HepG2 (cell line): ENCODE measurements around the gene GPX1. TPM values are rescaled to one million over a fixed set of nuclear protein-coding genes. Genes with fewer than 3 reads are reported as not detected.
A peak's percentile ranks its signal among the peaks of the same experiment; 100 is the strongest.

Experiments
- EEA1 ChIP-seq: sonication (generic); formaldehyde crosslinking; IDR thresholded peaks from 2 replicates; pipeline ENCODE4 v1.5.1; 2020; ENCODE audit warnings: mild to moderate bottlenecking, missing genetic modification reagents, borderline replicate concordance
- GLI4 ChIP-seq: sonication (generic); formaldehyde crosslinking; IDR thresholded peaks from 2 replicates; pipeline ENCODE4 v1.5.1; 2020; ENCODE audit warnings: missing genetic modification reagents, mild to moderate bottlenecking, moderate library complexity, borderline replicate concordance
- KDM5A ChIP-seq: fragments of 200-600 bp; sonication (generic); IDR thresholded peaks from 2 replicates; pipeline ENCODE4 v1.7.0; 2018; ENCODE audit warnings: antibody characterized with exemption, mild to moderate bottlenecking, low read length, borderline replicate concordance
- NCOA2 ChIP-seq: sonication (generic); formaldehyde crosslinking; IDR thresholded peaks from 2 replicates; pipeline ENCODE4 v1.8.0; 2022; ENCODE audit warnings: inconsistent platforms
- PAF1 ChIP-seq: IDR thresholded peaks from 2 replicates; pipeline ENCODE4 v1.6.1; 2016; ENCODE audit warnings: missing genetic modification reagents, missing compliant biosample characterization
- PHF8 ChIP-seq: sonication (generic); formaldehyde crosslinking; IDR thresholded peaks from 2 replicates; pipeline ENCODE4 v1.5.0; 2020; ENCODE audit warnings: missing genetic modification reagents
- POGZ ChIP-seq: sonication (generic); formaldehyde crosslinking; IDR thresholded peaks from 2 replicates; pipeline ENCODE4 v1.4.0; 2020; ENCODE audit warnings: mild to moderate bottlenecking, missing genetic modification reagents
- TRIM24 ChIP-seq: sonication (generic); formaldehyde crosslinking; IDR thresholded peaks from 2 replicates; pipeline ENCODE4 v1.8.0; 2022; ENCODE audit warnings: mild to moderate bottlenecking, missing genetic modification reagents
- ZFY ChIP-seq: sonication (generic); formaldehyde crosslinking; IDR thresholded peaks from 2 replicates; pipeline ENCODE4 v1.4.0; 2020; ENCODE audit warnings: missing genetic modification reagents
- ZNF12 ChIP-seq: sonication (generic); formaldehyde crosslinking; IDR thresholded peaks from 2 replicates; pipeline ENCODE4 v1.5.0; 2020; ENCODE audit warnings: missing genetic modification reagents
- ZNF331 ChIP-seq: sonication (generic); formaldehyde crosslinking; IDR thresholded peaks from 2 replicates; pipeline ENCODE4 v1.4.0; 2020; ENCODE audit warnings: missing genetic modification reagents
- ZNF335 ChIP-seq: sonication (generic); formaldehyde crosslinking; IDR thresholded peaks from 2 replicates; pipeline ENCODE4 v1.4.0; 2020; ENCODE audit warnings: missing genetic modification reagents
- ZNF510 ChIP-seq: sonication (generic); formaldehyde crosslinking; IDR thresholded peaks from 2 replicates; pipeline ENCODE4 v1.4.0; 2020; ENCODE audit warnings: low read depth, mild to moderate bottlenecking, missing genetic modification reagents
- ZNF563 ChIP-seq: sonication (generic); formaldehyde crosslinking; IDR thresholded peaks from 2 replicates; pipeline ENCODE4 v1.8.0; 2022; ENCODE audit warnings: mild to moderate bottlenecking, moderate library complexity, missing genetic modification reagents
- ZNF674 ChIP-seq: sonication (generic); formaldehyde crosslinking; IDR thresholded peaks from 2 replicates; pipeline ENCODE4 v1.5.0; 2020; ENCODE audit warnings: low read depth, mild to moderate bottlenecking, missing genetic modification reagents
- ZNF746 ChIP-seq: sonication (generic); formaldehyde crosslinking; IDR thresholded peaks from 2 replicates; pipeline ENCODE4 v1.8.0; 2022; ENCODE audit warnings: mild to moderate bottlenecking, missing genetic modification reagents
- ZNF75D ChIP-seq: sonication (generic); formaldehyde crosslinking; IDR thresholded peaks from 2 replicates; pipeline ENCODE4 v1.8.1; 2023; ENCODE audit warnings: missing genetic modification reagents, mild to moderate bottlenecking, borderline replicate concordance
- ZNF761 ChIP-seq: sonication (generic); formaldehyde crosslinking; conservative IDR thresholded peaks from 2 replicates; pipeline ENCODE4 v1.4.0; 2020; ENCODE audit warnings: mild to moderate bottlenecking, missing genetic modification reagents
- ZSCAN20 ChIP-seq: sonication (generic); formaldehyde crosslinking; IDR thresholded peaks from 2 replicates; pipeline ENCODE4 v1.4.0; 2020; ENCODE audit warnings: missing genetic modification reagents, mild to moderate bottlenecking, borderline replicate concordance
- polyA plus RNA-seq, 8 experiments: library from polyadenylated mRNA; depleted of rRNA in 3 of 8; stranded (reverse) in 7 of 8; unstranded in 1 of 8; fragments of >200 nt; fragmentation: Illumina TruSeq in 4 of 8; extraction: Trizol in 4 of 8; gene quantifications; 2 replicates each; pipeline versions ENCODE4 v1.2.1 to v1.2.3, GENCODE V29; 2011 to 2016; ENCODE audit warnings: low read depth in 4 of 8, missing spikeins in 1 of 8, mixed read lengths in 1 of 8; ENCODE audit not compliant: insufficient read depth in 1 of 8
- total RNA-seq, 5 experiments: library from RNA; depleted of rRNA; stranded (reverse); fragments of >200 nt; fragmentation: Illumina TruSeq; extraction: Trizol; gene quantifications; 2 replicates each; pipeline ENCODE4 v1.2.3, GENCODE V29; 2016; ENCODE audit warnings: low read depth in 1 of 5
- TF ChIP-seq, protein P1 (sequence below): sonication (generic); IDR thresholded peaks from 2 replicates; pipeline ENCODE4 v1.6.1; 2016; ENCODE audit warnings: low read depth, borderline replicate concordance
- TF ChIP-seq, protein P2 (sequence below): sonication (generic); formaldehyde crosslinking; IDR thresholded peaks from 2 replicates; pipeline ENCODE4 v1.5.1; 2020; ENCODE audit warnings: missing genetic modification reagents, mild to moderate bottlenecking, borderline replicate concordance
- TF ChIP-seq, protein P3 (sequence below): sonication (generic); formaldehyde crosslinking; IDR thresholded peaks from 2 replicates; pipeline ENCODE4 v1.4.0; 2020; ENCODE audit warnings: low read depth, mild to moderate bottlenecking, missing genetic modification reagents
- TF ChIP-seq, protein P4 (sequence below): sonication (generic); formaldehyde crosslinking; IDR thresholded peaks from 2 replicates; pipeline ENCODE4 v1.4.0; 2020; ENCODE audit warnings: missing genetic modification reagents, low read depth, mild to moderate bottlenecking, borderline replicate concordance
- TF ChIP-seq, protein P5 (sequence below): sonication (generic); formaldehyde crosslinking; IDR thresholded peaks from 2 replicates; pipeline ENCODE4 v1.4.0; 2020; ENCODE audit warnings: missing genetic modification reagents

The GPX1 gene
- total and polyA plus RNA-seq, 2 of the 13 experiments (the other 11 are each of a cell fraction or from before 2014, with no cell fraction given), result 149 to 168 TPM

DNA sequence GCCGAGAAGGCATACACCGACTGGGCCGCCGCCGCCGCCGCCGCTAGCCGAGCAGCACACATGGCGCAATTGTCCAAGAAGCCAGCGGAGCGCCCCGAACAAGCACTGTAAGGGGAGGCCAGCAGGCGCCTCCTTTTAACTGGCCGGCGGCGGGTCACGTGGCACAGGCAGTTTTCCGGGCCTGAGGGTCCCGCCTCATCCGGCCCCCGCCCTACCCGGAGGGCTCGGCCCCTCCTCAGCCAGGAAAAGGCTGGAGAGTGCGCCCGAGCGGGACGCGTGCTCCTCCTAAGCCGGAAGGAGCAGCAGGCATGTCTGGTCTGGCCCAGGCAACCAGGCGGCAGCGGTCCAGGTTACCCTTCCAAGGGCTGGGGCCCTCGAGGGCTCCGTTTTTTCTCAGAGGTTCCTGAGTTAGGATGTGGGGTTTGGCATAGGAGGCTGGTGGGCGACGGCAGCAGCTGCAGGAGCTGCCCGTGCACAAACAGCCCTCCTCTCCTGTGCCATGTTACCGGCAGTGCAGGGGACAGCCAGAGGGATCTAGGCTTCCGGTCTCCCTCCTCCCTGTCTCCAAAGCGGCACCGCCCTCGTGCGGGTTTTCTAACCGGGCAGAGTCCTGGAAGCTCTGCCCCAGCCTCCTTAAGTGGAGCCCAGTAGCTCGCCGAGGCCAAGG lies at the start of gene GPX1 (continued):
- no peak for TF ChIP-seq EEA1 (CRISPR knock-in tag)
- TF ChIP-seq, protein P1, sequence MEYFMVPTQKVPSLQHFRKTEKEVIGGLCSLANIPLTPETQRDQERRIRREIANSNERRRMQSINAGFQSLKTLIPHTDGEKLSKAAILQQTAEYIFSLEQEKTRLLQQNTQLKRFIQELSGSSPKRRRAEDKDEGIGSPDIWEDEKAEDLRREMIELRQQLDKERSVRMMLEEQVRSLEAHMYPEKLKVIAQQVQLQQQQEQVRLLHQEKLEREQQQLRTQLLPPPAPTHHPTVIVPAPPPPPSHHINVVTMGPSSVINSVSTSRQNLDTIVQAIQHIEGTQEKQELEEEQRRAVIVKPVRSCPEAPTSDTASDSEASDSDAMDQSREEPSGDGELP, result peak; percentile 51; the same call in 1 of the 2 replicates
- TF ChIP-seq TRIM24 (CRISPR knock-in tag), result no peak
- TF ChIP-seq, protein P2, sequence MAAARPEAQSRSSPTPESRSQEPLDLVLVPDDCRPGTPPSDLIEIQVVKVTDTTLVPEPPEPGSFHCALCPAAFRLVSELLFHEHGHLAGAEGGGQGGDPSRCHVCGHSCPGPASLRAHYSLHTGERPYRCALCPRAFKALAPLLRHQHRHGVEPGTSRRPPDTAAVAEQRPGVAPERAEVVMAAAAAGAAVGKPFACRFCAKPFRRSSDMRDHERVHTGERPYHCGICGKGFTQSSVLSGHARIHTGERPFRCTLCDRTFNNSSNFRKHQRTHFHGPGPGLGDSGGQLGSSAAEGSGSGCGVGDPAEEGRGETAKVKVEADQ, result no peak
- no peak for TF ChIP-seq ZNF761 (CRISPR knock-in tag)
- TF ChIP-seq ZNF331, result peak; percentile 72; the same call in 1 of the 2 replicates
- peak; percentile 70; the same call in 1 of the 2 replicates for TF ChIP-seq POGZ (CRISPR knock-in tag)
- 0 out of 2 replicates have a peak, but pooled peaks have one; percentile 16 for TF ChIP-seq ZNF510 (CRISPR knock-in tag)
- peak; percentile 84 for TF ChIP-seq ZNF746 (CRISPR knock-in tag)
- no peak for TF ChIP-seq ZNF12 (CRISPR knock-in tag)
- peak; percentile 98 for TF ChIP-seq ZNF335 (CRISPR knock-in tag)
- TF ChIP-seq, protein P3, sequence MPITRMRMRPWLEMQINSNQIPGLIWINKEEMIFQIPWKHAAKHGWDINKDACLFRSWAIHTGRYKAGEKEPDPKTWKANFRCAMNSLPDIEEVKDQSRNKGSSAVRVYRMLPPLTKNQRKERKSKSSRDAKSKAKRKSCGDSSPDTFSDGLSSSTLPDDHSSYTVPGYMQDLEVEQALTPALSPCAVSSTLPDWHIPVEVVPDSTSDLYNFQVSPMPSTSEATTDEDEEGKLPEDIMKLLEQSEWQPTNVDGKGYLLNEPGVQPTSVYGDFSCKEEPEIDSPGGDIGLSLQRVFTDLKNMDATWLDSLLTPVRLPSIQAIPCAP, result no peak
- peak; percentile 65 for TF ChIP-seq PHF8 (CRISPR knock-in tag)
- peak; percentile 92; the same call in 1 of the 2 replicates for TF ChIP-seq ZNF674 (CRISPR knock-in tag)
- TF ChIP-seq ZSCAN20 (CRISPR knock-in tag), result 0 out of 2 replicates have a peak, but pooled peaks have one; percentile 29
- TF ChIP-seq PAF1 (CRISPR knock-in tag), result no peak
- TF ChIP-seq, protein P4, sequence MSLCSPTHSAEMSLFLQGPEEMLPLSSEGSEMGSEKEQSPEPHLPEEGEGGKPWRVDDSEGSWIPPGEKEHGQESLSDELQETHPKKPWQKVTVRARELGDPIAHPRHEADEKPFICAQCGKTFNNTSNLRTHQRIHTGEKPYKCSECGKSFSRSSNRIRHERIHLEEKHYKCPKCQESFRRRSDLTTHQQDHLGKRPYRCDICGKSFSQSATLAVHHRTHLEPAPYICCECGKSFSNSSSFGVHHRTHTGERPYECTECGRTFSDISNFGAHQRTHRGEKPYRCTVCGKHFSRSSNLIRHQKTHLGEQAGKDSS (CRISPR knock-in tag), result peak; percentile 19; the same call in 1 of the 2 replicates
- no peak for TF ChIP-seq KDM5A
- TF ChIP-seq GLI4 (CRISPR knock-in tag), result no peak
- TF ChIP-seq, protein P5, sequence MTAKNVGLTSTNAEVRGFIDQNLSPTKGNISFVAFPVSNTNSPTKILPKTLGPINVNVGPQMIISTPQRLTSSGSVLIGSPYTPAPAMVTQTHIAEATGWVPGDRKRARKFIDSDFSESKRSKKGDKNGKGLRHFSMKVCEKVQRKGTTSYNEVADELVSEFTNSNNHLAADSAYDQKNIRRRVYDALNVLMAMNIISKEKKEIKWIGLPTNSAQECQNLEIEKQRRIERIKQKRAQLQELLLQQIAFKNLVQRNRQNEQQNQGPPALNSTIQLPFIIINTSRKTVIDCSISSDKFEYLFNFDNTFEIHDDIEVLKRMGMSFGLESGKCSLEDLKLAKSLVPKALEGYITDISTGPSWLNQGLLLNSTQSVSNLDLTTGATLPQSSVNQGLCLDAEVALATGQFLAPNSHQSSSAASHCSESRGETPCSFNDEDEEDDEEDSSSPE (CRISPR knock-in tag), result peak; percentile 89
- peak; percentile 89 for TF ChIP-seq ZNF563
- peak; percentile 83 for TF ChIP-seq ZFY (CRISPR knock-in tag)
- no peak for TF ChIP-seq ZNF75D (CRISPR knock-in tag)
- TF ChIP-seq NCOA2 (CRISPR knock-in tag), result peak; percentile 63; the same call in 1 of the 2 replicates
